ENCODE results near the gene USP17L22. TPM values are rescaled to one million over a fixed set of nuclear protein-coding genes. Genes with fewer than 3 reads are reported as not detected.
"Not testable (repeated sequence)": the region's sequence is repeated elsewhere in the genome, so short reads cannot be mapped to it uniquely, and the experiment has no call there.

USP17L22 gene
- not detected in 2 replicates for total RNA-seq

DNA sequence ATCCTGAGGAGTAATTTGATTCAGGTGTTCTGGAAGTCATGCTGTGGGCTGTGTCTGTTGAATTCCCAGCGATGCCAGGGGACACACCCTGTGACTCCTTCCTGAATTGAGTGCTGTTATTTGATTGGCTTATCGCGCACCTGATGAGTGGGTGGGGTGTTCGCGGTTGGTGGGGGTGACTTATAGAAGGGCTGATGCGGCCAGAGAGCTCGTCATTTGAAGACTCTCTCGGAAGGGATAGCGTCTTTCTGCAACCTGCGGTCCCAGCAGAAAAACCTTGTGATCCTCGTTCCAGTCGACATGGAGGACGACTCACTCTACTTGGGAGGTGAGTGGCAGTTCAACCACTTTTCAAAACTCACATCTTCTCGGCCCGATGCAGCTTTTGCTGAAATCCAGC is at the start of gene USP17L22:
Gene USP17L22 (plus strand): TSS at position 301 of the 400 bp plus-strand sequence. CDS start 0 bp downstream, at position 301.
- not testable (repeated sequence) for DNase-seq (ENCODE audit: low read depth in 2 of 2)

DNA sequence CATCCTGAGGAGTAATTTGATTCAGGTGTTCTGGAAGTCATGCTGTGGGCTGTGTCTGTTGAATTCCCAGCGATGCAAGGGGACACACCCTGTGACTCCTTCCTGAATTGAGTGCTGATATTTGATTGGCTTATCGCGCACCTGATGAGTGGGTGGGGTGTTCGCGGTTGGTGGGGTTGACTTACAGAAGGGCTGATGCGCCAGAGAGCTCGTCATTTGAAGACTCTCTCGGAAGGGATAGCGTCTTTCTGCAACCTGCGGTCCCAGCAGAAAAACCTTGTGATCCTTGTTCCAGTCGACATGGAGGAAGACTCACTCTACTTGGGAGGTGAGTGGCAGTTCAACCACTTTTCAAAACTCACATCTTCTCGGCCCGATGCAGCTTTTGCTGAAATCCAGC is 47.6 kb upstream of the USP17L22 start, which contains the start of gene USP17L12:
Gene USP17L12 (plus strand): TSS at position 301 of the 400 bp plus-strand sequence. CDS start 0 bp downstream, at position 301.
- DNase-seq (ENCODE audit: low read depth in 2 of 2), result not testable (repeated sequence)

DNA sequence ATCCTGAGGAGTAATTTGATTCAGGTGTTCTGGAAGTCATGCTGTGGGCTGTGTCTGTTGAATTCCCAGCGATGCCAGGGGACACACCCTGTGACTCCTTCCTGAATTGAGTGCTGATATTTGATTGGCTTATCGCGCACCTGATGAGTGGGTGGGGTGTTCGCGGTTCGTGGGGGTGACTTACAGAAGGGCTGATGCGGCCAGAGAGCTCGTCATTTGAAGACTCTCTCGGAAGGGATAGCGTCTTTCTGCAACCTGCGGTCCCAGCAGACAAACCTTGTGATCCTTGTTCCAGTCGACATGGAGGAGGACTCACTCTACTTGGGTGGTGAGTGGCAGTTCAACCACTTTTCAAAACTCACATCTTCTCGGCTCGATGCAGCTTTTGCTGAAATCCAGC is 42.8 kb upstream of the USP17L22 start, which contains the start of gene USP17L13:
Gene USP17L13 (plus strand): TSS at position 301 of the 400 bp plus-strand sequence. CDS start 0 bp downstream, at position 301.
- DNase-seq (ENCODE audit: low read depth in 2 of 2), result not testable (repeated sequence)

DNA sequence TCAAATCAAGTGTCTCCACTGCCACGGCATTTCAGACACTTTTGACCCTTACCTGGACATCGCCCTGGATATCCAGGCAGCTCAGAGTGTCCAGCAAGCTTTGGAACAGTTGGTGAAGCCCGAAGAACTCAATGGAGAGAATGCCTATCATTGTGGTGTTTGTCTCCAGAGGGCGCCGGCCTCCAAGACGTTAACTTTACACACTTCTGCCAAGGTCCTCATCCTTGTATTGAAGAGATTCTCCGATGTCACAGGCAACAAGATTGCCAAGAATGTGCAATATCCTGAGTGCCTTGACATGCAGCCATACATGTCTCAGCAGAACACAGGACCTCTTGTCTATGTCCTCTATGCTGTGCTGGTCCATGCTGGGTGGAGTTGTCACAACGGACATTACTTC is 37.2 kb upstream of the USP17L22 start:
- not testable (repeated sequence) for DNase-seq (ENCODE audit: low read depth in 2 of 2)

DNA sequence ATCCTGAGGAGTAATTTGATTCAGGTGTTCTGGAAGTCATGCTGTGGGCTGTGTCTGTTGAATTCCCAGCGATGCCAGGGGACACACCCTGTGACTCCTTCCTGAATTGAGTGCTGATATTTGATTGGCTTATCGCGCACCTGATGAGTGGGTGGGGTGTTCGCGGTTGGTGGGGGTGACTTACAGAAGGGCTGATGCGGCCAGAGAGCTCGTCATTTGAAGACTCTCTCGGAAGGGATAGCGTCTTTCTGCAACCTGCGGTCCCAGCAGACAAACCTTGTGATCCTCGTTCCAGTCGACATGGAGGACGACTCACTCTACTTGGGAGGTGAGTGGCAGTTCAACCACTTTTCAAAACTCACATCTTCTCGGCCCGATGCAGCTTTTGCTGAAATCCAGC is 33.3 kb upstream of the USP17L22 start, which contains the start of gene USP17L15:
Gene USP17L15 (plus strand): TSS at position 301 of the 400 bp plus-strand sequence. CDS start 0 bp downstream, at position 301.
- not testable (repeated sequence) for DNase-seq (ENCODE audit: low read depth in 2 of 2)

GRCh38 chr4:9238461-9238860 is 29.0 kb upstream of the USP17L22 start:
- peak; percentile 0 to 2 for DNase-seq (ENCODE audit: low read depth in 2 of 2)

GRCh38 chr4:9243579-9243978 is 23.8 kb upstream of the USP17L22 start, which contains the start of gene USP17L17:
USP17L17 (plus strand) TSS chr4:9243879; CDS start chr4:9243879, 0 bp downstream.
- DNase-seq (ENCODE audit: low read depth in 2 of 2), result not testable (repeated sequence)

DNA sequence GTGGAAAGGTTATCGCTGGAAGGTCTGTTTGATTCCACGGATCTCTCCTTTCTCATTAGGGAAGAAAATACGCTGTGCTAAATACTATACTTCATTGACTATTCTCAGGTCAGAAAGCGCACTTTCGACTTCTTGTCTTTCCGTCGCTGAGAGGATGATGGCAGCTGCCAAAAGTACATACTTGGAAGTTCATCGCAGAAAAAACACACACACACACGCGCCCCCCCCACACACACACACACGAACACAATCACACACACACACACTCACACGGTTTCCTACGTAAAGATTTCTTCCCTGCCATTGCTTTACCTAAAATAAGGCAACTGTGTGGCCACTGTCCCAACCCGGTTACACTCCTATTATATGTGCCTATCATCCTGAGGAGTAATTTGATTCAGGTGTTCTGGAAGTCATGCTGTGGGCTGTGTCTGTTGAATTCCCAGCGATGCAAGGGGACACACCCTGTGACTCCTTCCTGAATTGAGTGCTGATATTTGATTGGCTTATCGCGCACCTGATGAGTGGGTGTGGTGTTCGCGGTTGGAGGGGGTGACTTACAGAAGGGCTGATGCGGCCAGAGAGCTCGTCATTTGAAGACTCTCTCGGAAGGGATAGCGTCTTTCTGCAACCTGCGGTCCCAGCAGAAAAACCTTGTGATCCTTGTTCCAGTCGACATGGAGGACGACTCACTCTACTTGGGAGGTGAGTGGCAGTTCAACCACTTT is 19.3 kb upstream of the USP17L22 start, which contains the start of gene USP17L18:
Gene USP17L18 (plus strand): TSS at position 678 of the 728 bp plus-strand sequence. CDS start 0 bp downstream, at position 678.
- peak in 1 of 2 donors; percentile 0 for DNase-seq (ENCODE audit: low read depth in 2 of 2)

DNA sequence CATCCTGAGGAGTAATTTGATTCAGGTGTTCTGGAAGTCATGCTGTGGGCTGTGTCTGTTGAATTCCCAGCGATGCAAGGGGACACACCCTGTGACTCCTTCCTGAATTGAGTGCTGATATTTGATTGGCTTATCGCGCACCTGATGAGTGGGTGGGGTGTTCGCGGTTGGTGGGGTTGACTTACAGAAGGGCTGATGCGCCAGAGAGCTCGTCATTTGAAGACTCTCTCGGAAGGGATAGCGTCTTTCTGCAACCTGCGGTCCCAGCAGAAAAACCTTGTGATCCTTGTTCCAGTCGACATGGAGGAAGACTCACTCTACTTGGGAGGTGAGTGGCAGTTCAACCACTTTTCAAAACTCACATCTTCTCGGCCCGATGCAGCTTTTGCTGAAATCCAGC is 14.3 kb upstream of the USP17L22 start, which contains the start of gene USP17L19:
Gene USP17L19 (plus strand): TSS at position 301 of the 400 bp plus-strand sequence. CDS start 0 bp downstream, at position 301.
- not testable (repeated sequence) for DNase-seq (ENCODE audit: low read depth in 2 of 2)

DNA sequence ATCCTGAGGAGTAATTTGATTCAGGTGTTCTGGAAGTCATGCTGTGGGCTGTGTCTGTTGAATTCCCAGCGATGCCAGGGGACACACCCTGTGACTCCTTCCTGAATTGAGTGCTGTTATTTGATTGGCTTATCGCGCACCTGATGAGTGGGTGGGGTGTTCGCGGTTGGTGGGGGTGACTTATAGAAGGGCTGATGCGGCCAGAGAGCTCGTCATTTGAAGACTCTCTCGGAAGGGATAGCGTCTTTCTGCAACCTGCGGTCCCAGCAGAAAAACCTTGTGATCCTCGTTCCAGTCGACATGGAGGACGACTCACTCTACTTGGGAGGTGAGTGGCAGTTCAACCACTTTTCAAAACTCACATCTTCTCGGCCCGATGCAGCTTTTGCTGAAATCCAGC is 9.6 kb upstream of the USP17L22 start, which contains the start of gene USP17L20:
Gene USP17L20 (plus strand): TSS at position 301 of the 400 bp plus-strand sequence. CDS start 0 bp downstream, at position 301.
- not testable (repeated sequence) for DNase-seq (ENCODE audit: low read depth in 2 of 2)

GRCh38 chr4:9262572-9262971 is 4.8 kb upstream of the USP17L22 start, which contains the start of gene USP17L21:
USP17L21 (plus strand) TSS chr4:9262872; CDS start chr4:9262872, 0 bp downstream.
- not testable (repeated sequence) for DNase-seq (ENCODE audit: low read depth in 2 of 2)

DNA sequence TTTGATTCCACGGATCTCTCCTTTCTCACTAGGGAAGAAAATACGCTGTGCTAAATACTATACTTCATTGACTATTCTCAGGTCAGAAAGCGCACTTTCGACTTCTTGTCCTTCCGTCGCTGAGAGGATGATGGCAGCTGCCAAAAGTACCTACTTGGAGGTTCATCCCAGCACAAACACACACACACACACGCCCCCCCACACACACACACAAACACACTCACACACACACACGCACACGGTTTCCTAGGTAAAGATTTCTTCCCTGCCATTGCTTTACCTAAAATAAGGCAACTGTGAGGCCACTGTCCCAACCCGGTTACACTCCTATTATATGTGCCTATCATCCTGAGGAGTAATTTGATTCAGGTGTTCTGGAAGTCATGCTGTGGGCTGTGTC is 4.3 kb downstream of the USP17L22 start:
- DNase-seq (ENCODE audit: low read depth in 2 of 2), result not testable (repeated sequence)

Other genes starting within 250 kb of the USP17L22 start
- gene FAM90A26, start 97.2 kb upstream of the USP17L22 start, total RNA-seq, result not detected in 2 replicates
- gene USP17L10, start 57.0 kb upstream of the USP17L22 start, total RNA-seq, result not detected in 2 replicates
- not detected in 2 replicates for gene USP17L11, start 52.2 kb upstream of the USP17L22 start, total RNA-seq
- not detected in 2 replicates for gene USP17L12, start 47.5 kb upstream of the USP17L22 start, total RNA-seq
- not detected in 2 replicates for gene USP17L13, start 42.7 kb upstream of the USP17L22 start, total RNA-seq
- gene USP17L15, start 33.2 kb upstream of the USP17L22 start, total RNA-seq, result not detected in 2 replicates
- gene USP17L17, start 23.7 kb upstream of the USP17L22 start, total RNA-seq, result not detected in 2 replicates
- not detected in 2 replicates for gene USP17L18, start 19.0 kb upstream of the USP17L22 start, total RNA-seq
- gene USP17L19, start 14.2 kb upstream of the USP17L22 start, total RNA-seq, result not detected in 2 replicates
- gene USP17L20, start 9.5 kb upstream of the USP17L22 start, total RNA-seq, result not detected in 2 replicates
- not detected in 2 replicates for gene USP17L21, start 4.7 kb upstream of the USP17L22 start, total RNA-seq
- gene USP17L24, start 57.5 kb downstream of the USP17L22 start, total RNA-seq, result not detected in 2 replicates
- gene USP17L25, start 62.3 kb downstream of the USP17L22 start, total RNA-seq, result not detected in 2 replicates
- gene USP17L26, start 67.0 kb downstream of the USP17L22 start, total RNA-seq, result not detected in 2 replicates
- not detected in 2 replicates for gene USP17L5, start 71.8 kb downstream of the USP17L22 start, total RNA-seq
- not detected in 2 replicates for gene USP17L27, start 76.5 kb downstream of the USP17L22 start, total RNA-seq
- not detected in 2 replicates for gene USP17L28, start 81.3 kb downstream of the USP17L22 start, total RNA-seq
- not detected in 2 replicates for gene USP17L29, start 86.0 kb downstream of the USP17L22 start, total RNA-seq
- gene USP17L30, start 95.5 kb downstream of the USP17L22 start, total RNA-seq, result not detected in 2 replicates
- not detected in 2 replicates for gene DEFB131A, start 176.8 kb downstream of the USP17L22 start, total RNA-seq

All from lung microvascular endothelial cell (primary cell).